ENCODE measurements around the gene RSPRY1. TPM values are rescaled to one million over a fixed set of nuclear protein-coding genes. Genes with fewer than 3 reads are reported as not detected.

RSPRY1 gene
- total RNA-seq, 4 donors from 2014 or later, result 20.4 to 28.5 (median 24.6) TPM

- H3K27me3 ChIP-seq, result no peaks in the 10 kb centered on the region
- peaks cover 0 to 26% (median 4%) of the 10 kb centered on the region in 4 donors for H3K4me1 ChIP-seq
- H3K4me3 ChIP-seq, result peak within 1 kb of the TSS; percentile 72 to 94 (median 76)
- DNase-seq (ENCODE audit: low spot score in 2 of 2), result peak; percentile 95 to 97
- H3K36me3 ChIP-seq, result peaks cover 0 to 27% (median 11%) of the 10 kb centered on the region in 3 donors
- TF ChIP-seq POLR2A (IDR thresholded peaks at IDR 0.05) (peak; percentile 63 to 87), EP300 (IDR thresholded peaks at IDR 0.05) (peak; percentile 65 to 90), CTCF (IDR thresholded peaks at IDR 0.05) (peak in 4 of 5 experiments; percentile 24 to 56 (median 31))
- H3K27ac ChIP-seq, result peak within 1 kb of the TSS; percentile 77 to 97 (median 93)
- no peaks in the 10 kb centered on the region for H3K9me3 ChIP-seq
- 0 to 1% methylated on average over 28 to 58 of the region's 77 CpGs for WGBS, 2 donors
These were observed 58.8 kb downstream of the RSPRY1 start, which contains the start of gene ARL2BP for GRCh38 chr16:57244767-57245471. Gene ARL2BP, plus strand, starts transcription at chr16:57245259. Its CDS starts 109 bp downstream, at chr16:57245368.

- peak in 1 of 2 donors; percentile 39 for DNase-seq (ENCODE audit: low spot score in 2 of 2)
- Histone ChIP-seq H3K27ac (peak overlapping the region; percentile 77 to 97 (median 93)), H3K4me3 (peak overlapping the region; percentile 72 to 94 (median 76)), H3K27me3 (no peaks in the 10 kb centered on the region), H3K36me3 (peaks cover 0 to 34% (median 11%) of the 10 kb centered on the region in 3 donors), H3K4me1 (peaks cover 0 to 26% (median 4%) of the 10 kb centered on the region in 4 donors), H3K9me3 (no peaks in the 10 kb centered on the region)
- 3 to 7% methylated on average over 12 to 28 of the region's 28 CpGs for WGBS, 2 donors
- TF ChIP-seq POLR2A (IDR thresholded peaks at IDR 0.05) (no peak), CTCF (IDR thresholded peaks at IDR 0.05) (no peak), EP300 (IDR thresholded peaks at IDR 0.05) (no peak)
These were observed 59.5 kb downstream of the RSPRY1 start for GRCh38 chr16:57245472-57246113.

DNA sequence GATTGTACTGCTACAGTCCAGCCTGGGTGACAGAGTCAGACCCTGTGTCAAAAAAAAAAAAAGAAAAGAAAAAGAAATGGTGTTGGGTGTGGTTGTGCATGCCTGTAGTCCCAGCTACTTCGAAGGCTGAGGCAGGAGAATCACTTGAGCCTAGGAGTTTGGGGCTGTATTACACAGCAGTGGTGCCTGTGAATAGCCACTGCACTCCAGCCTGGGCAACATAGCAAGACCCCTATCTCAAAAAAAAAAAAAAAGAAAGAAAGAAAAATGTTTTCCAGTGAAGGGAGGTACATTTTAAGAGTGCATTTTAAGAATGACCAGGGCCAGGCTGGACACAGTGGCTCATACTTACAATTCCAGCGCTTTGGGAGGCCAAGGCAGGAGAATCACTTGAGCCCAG is 65.2 kb downstream of the RSPRY1 start:
- no peak for DNase-seq (ENCODE audit: low spot score in 2 of 2)
- Histone ChIP-seq H3K27me3 (no peaks in the 10 kb centered on the region), H3K4me3 (no peak overlapping the region), H3K4me1 (peaks cover 0 to 15% (median 2%) of the 10 kb centered on the region in 4 donors), H3K9me3 (no peaks in the 10 kb centered on the region), H3K36me3 (peaks cover 3 to 91% (median 17%) of the 10 kb centered on the region in 3 donors), H3K27ac (no peak overlapping the region)
- 96 to 98% methylated on average over 2 of the region's 2 CpGs for WGBS, 2 donors
- no peak for TF ChIP-seq CTCF (IDR thresholded peaks at IDR 0.05)
- TF ChIP-seq POLR2A (IDR thresholded peaks at IDR 0.05), result no peak

- Histone ChIP-seq H3K4me3 (no peak overlapping the region), H3K9me3 (no peaks in the 10 kb centered on the region), H3K27ac (no peak overlapping the region), H3K36me3 (peaks cover 3 to 98% (median 17%) of the 10 kb centered on the region in 3 donors), H3K4me1 (peaks cover 0 to 8% (median 0%) of the 10 kb centered on the region in 4 donors), H3K27me3 (no peaks in the 10 kb centered on the region)
- TF ChIP-seq POLR2A (IDR thresholded peaks at IDR 0.05) (no peak), EP300 (IDR thresholded peaks at IDR 0.05) (no peak), CTCF (IDR thresholded peaks at IDR 0.05) (no peak)
- DNase-seq (ENCODE audit: low spot score in 2 of 2), result no peak
- WGBS, 2 donors, result 82 to 86% methylated on average over 6 of the region's 6 CpGs
These were observed 66.1 kb downstream of the RSPRY1 start for GRCh38 chr16:57252148-57252721.

All from tibial nerve (tissue), 4 donors.